ENCODE measurements around the gene ATG7. TPM values are rescaled to one million over a fixed set of nuclear protein-coding genes. Genes with fewer than 3 reads are reported as not detected.

The ATG7 gene
- total RNA-seq, 3 donors from 2014 or later (not counting 1 experiment from before 2014, with no cell fraction given): 55.3 to 72.9 (median 68.6) TPM

DNA sequence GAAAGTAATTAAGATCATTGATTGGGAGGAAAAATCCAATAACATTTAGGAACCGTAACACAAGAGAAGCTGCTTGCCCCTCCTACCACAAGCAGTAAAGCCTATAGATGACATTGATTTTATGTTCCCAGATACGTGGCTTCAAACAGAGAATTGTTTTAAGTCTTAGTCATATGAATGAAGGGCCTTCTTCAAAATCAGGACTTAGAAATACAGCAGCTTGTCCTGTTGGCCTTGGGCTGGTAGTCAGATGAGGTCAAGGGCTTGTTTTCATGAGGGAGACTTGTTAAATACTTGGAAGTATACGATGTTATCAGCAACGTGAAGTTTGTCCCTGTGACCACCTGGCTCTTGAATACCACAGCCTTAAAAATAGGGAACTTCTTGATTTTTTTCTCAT, 257.1 kb downstream of the ATG7 start:
- Mint-ChIP-seq H3K4me3 (no peak overlapping the region), H3K36me3 (no peaks in the 10 kb centered on the region), H3K27me3 (ENCODE audit: low read depth in 2 of 2) (no peaks in the 10 kb centered on the region), H3K4me1 (peaks cover 5 to 6% of the 10 kb centered on the region in 2 donors), H3K9me3 (no peaks in the 10 kb centered on the region), H3K27ac (no peak overlapping the region)
- H3K9me3 ChIP-seq (ENCODE audit: control insufficient read depth, insufficient read depth, low read length): no peaks in the 10 kb centered on the region
- no peak for DNase-seq
- intact Hi-C loops (cut with micrococcal nuclease): no loop called here
- H3K27ac ChIP-seq (ENCODE audit: low read length): no peak overlapping the region
- no peak for ATAC-seq
- no peaks in the 10 kb centered on the region for H3K4me1 ChIP-seq (ENCODE audit: control insufficient read depth, insufficient read depth, low read length)
- H3K27me3 ChIP-seq (ENCODE audit: control insufficient read depth, insufficient read depth, low read length): no peaks in the 10 kb centered on the region
- WGBS (ENCODE audit: insufficient coverage): 58% methylated on average over 3 of the region's 4 CpGs
- TF ChIP-seq, protein P1, sequence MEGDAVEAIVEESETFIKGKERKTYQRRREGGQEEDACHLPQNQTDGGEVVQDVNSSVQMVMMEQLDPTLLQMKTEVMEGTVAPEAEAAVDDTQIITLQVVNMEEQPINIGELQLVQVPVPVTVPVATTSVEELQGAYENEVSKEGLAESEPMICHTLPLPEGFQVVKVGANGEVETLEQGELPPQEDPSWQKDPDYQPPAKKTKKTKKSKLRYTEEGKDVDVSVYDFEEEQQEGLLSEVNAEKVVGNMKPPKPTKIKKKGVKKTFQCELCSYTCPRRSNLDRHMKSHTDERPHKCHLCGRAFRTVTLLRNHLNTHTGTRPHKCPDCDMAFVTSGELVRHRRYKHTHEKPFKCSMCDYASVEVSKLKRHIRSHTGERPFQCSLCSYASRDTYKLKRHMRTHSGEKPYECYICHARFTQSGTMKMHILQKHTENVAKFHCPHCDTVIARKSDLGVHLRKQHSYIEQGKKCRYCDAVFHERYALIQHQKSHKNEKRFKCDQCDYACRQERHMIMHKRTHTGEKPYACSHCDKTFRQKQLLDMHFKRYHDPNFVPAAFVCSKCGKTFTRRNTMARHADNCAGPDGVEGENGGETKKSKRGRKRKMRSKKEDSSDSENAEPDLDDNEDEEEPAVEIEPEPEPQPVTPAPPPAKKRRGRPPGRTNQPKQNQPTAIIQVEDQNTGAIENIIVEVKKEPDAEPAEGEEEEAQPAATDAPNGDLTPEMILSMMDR (IDR thresholded peaks at IDR 0.05): no peak
- peaks cover 2% of the 10 kb centered on the region for H3K36me3 ChIP-seq (ENCODE audit: control insufficient read depth, insufficient read depth, low read length)
- no peak overlapping the region for H3K4me3 ChIP-seq (ENCODE audit: low read length)

DNA sequence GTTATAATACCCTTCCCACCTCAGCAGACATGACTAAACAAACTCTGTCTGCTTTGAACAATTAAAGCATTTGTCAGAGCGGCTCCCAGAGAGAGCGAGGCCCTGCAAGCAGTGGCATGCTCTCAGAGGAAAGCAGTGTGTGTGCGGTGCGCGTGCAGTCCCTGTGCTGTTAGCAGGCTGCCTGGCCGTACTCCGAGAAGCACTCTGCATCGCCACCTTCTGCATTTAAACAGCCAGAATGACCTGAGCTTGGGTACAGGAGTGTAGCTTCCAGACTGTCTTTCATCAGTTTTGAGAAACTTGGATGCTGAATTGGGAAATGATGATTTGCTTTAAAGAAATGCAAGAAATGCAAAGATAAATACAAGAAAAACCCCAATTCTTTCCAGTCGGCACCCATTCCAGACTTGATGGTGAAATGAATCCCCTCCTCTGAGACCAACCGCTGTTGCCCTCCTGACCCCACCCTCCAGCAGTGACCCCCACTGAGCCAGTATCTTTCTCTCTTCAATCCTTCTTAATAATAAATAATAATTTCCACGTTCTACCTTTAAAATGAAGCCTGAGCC, 258.0 kb downstream of the ATG7 start:
- no peak overlapping the region for H3K4me3 Mint-ChIP-seq
- 97% methylated on average over 11 of the region's 11 CpGs for WGBS (ENCODE audit: insufficient coverage)

DNA sequence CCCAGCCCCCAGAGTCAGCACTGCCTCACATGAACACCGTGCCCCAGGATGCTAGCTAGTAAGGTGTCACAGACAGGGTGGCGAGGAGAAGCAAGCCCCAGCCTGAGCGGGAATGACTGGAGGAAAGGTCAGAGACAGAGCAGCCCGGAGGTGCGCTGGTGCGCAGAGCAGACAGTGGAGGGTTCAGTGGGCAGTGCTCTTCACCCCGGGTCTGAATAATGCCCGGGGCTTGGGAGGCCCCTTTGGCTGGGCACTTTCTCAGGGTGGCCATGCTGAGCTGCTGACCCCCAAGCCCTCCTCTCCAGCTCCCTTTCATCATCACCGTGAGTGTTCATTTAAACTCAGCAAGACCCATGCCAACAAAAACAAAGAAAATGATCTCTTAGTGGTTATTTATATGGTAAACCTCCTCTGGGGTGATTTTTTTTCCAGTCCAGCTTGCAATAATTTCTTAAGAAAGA, 260.8 kb downstream of the ATG7 start:
- intact Hi-C loops (cut with micrococcal nuclease): no loop called here
- H3K4me1 Mint-ChIP-seq: peaks cover 5 to 14% of the 10 kb centered on the region in 2 donors
- DNase-seq (no peak), ATAC-seq (no peak)
- H3K9me3 ChIP-seq (ENCODE audit: control insufficient read depth, insufficient read depth, low read length): no peaks in the 10 kb centered on the region
- peaks cover 2% of the 10 kb centered on the region for H3K36me3 ChIP-seq (ENCODE audit: control insufficient read depth, insufficient read depth, low read length)
- H3K36me3 Mint-ChIP-seq: no peaks in the 10 kb centered on the region
- no peak overlapping the region for H3K4me3 Mint-ChIP-seq
- H3K27ac ChIP-seq (ENCODE audit: low read length): no peak overlapping the region
- H3K4me3 ChIP-seq (ENCODE audit: low read length): no peak overlapping the region
- no peaks in the 10 kb centered on the region for H3K9me3 Mint-ChIP-seq
- no peaks in the 10 kb centered on the region for H3K4me1 ChIP-seq (ENCODE audit: control insufficient read depth, insufficient read depth, low read length)
- 97% methylated on average over 8 of the region's 9 CpGs for WGBS (ENCODE audit: insufficient coverage)
- TF ChIP-seq, protein P1 (IDR thresholded peaks at IDR 0.05): no peak
- H3K27ac Mint-ChIP-seq: no peak overlapping the region
- H3K27me3 ChIP-seq (ENCODE audit: control insufficient read depth, insufficient read depth, low read length): no peaks in the 10 kb centered on the region
- H3K27me3 Mint-ChIP-seq (ENCODE audit: low read depth in 2 of 2): no peaks in the 10 kb centered on the region

More for the DNA sequence above, 258.0 kb downstream of the ATG7 start:
- Histone ChIP-seq H3K4me3 (ENCODE audit: low read length) (no peak overlapping the region), H3K4me1 (ENCODE audit: control insufficient read depth, insufficient read depth, low read length) (no peaks in the 10 kb centered on the region), H3K36me3 (ENCODE audit: control insufficient read depth, insufficient read depth, low read length) (peaks cover 2% of the 10 kb centered on the region), H3K27ac (ENCODE audit: low read length) (no peak overlapping the region), H3K9me3 (ENCODE audit: control insufficient read depth, insufficient read depth, low read length) (no peaks in the 10 kb centered on the region), H3K27me3 (ENCODE audit: control insufficient read depth, insufficient read depth, low read length) (no peaks in the 10 kb centered on the region)
- ATAC-seq: no peak
- H3K36me3 Mint-ChIP-seq: no peaks in the 10 kb centered on the region
- no peaks in the 10 kb centered on the region for H3K9me3 Mint-ChIP-seq
- TF ChIP-seq, protein P1 (IDR thresholded peaks at IDR 0.05): no peak
- intact Hi-C loops (cut with micrococcal nuclease): no loop called here
- DNase-seq: no peak
- no peak overlapping the region for H3K27ac Mint-ChIP-seq
- H3K27me3 Mint-ChIP-seq (ENCODE audit: low read depth in 2 of 2): no peaks in the 10 kb centered on the region
- H3K4me1 Mint-ChIP-seq: peaks cover 5 to 6% of the 10 kb centered on the region in 2 donors

All from natural killer cell (primary cell).